GM23338 (cell line): ENCODE data around the gene NKAIN2. TPM values are rescaled to one million over a fixed set of nuclear protein-coding genes. Genes with fewer than 3 reads are reported as not detected.

ENCODE experiments used
- ATAC-seq: fragments of 200-7000 bp; cut with Tn5 transposase; 3 replicates; pipeline ENCODE4 v1.9.1; 2020
- DNase-seq: peaks from one replicate; pipeline ENCODE4 v3.0.0-alpha.2; 2015; ENCODE audit warnings: low spot score
- H2AFZ ChIP-seq: fragments of 200-600 bp; sonication (generic); 2 replicates; pipeline ENCODE4 v1.8.0; 2016; ENCODE audit warnings: antibody characterized with exemption, mild to moderate bottlenecking, moderate library complexity
- H3F3A ChIP-seq: fragments of 200-600 bp; sonication (generic); replicated peaks from 2 replicates; pipeline ENCODE4 v1.8.0; 2017; ENCODE audit warnings: antibody characterized with exemption, mixed run types, low read depth
- H3K27ac ChIP-seq: fragments of 200-600 bp; sonication (generic); 2 replicates; pipeline ENCODE4 v1.6.1; 2016; ENCODE audit warnings: low read depth
- H3K27me3 ChIP-seq: fragments of 200-600 bp; sonication (generic); 2 replicates; pipeline ENCODE4 v1.8.0; 2016; ENCODE audit warnings: mild to moderate bottlenecking, mixed run types, moderate library complexity; ENCODE audit not compliant: insufficient read depth
- H3K36me3 ChIP-seq: fragments of 200-600 bp; sonication (generic); 2 replicates; pipeline ENCODE4 v1.8.0; 2016; ENCODE audit warnings: mild to moderate bottlenecking; ENCODE audit not compliant: insufficient read depth
- H3K4me1 ChIP-seq: fragments of 200-600 bp; sonication (generic); 2 replicates; pipeline ENCODE4 v1.8.0; 2016; ENCODE audit warnings: mild to moderate bottlenecking, moderate library complexity; ENCODE audit not compliant: insufficient read depth
- H3K4me2 ChIP-seq: fragments of 200-600 bp; sonication (generic); 2 replicates; pipeline ENCODE4 v1.7.1; 2017; ENCODE audit warnings: mixed run types
- H3K4me3 ChIP-seq: fragments of 200-600 bp; sonication (generic); 2 replicates; pipeline ENCODE4 v1.6.1; 2016; ENCODE audit warnings: mixed run types
- H3K79me2 ChIP-seq: fragments of 200-600 bp; sonication (generic); replicated peaks from 2 replicates; pipeline ENCODE4 v1.8.0; 2017; ENCODE audit warnings: mild to moderate bottlenecking; ENCODE audit not compliant: insufficient read depth
- H3K9me2 ChIP-seq: fragments of 200-600 bp; sonication (generic); 2 replicates; pipeline ENCODE4 v1.8.0; 2017; ENCODE audit not compliant: insufficient read depth
- H4K20me1 ChIP-seq: fragments of 200-600 bp; sonication (generic); replicated peaks from 2 replicates; pipeline ENCODE4 v1.8.0; 2017; ENCODE audit warnings: mild to moderate bottlenecking; ENCODE audit not compliant: insufficient read depth
- H3K27ac Mint-ChIP-seq: 2 replicates; pipeline ENCODE4 v1.8.0; 2020; ENCODE audit warnings: inconsistent platforms, mild to moderate bottlenecking, moderate library complexity, mixed read lengths
- H3K27me3 Mint-ChIP-seq: 3 replicates; pipeline ENCODE4 v1.8.0; 2022; ENCODE audit warnings: low read depth, mild to moderate bottlenecking, moderate library complexity, mixed read lengths, inconsistent platforms; ENCODE audit not compliant: insufficient read depth, poor library complexity
- H3K36me3 Mint-ChIP-seq: 3 replicates; pipeline ENCODE4 v1.8.0; 2021; ENCODE audit warnings: low read depth, mild to moderate bottlenecking, inconsistent platforms, moderate library complexity, mixed read lengths
- H3K4me1 Mint-ChIP-seq: 3 replicates; pipeline ENCODE4 v1.8.0; 2020; ENCODE audit warnings: mild to moderate bottlenecking, inconsistent platforms, mixed read lengths
- H3K4me3 Mint-ChIP-seq: 3 replicates; pipeline ENCODE4 v1.8.0; 2021; ENCODE audit warnings: moderate library complexity, mild to moderate bottlenecking, inconsistent platforms, mixed read lengths
- H3K9me3 Mint-ChIP-seq: 3 replicates; pipeline ENCODE4 v1.8.0; 2020; ENCODE audit warnings: moderate library complexity, mild to moderate bottlenecking, inconsistent platforms, mixed read lengths
- CREB1 ChIP-seq: fragments of 250-450 bp; sonication (Bioruptor Pico); IDR thresholded peaks from 2 replicates; pipeline ENCODE4 v1.5.0; 2020; ENCODE audit warnings: low read depth, mild to moderate bottlenecking, moderate library complexity
- CTCF ChIP-seq, 2 experiments: fragments of 200-600 bp in 1 of 2; sonication (generic) in 1 of 2; conservative IDR thresholded peaks; 2 replicates each; pipeline versions ENCODE4 v1.5.1 to v1.6.1; 2016 to 2017; ENCODE audit warnings: antibody characterized with exemption in 2 of 2, low read depth in 2 of 2, mild to moderate bottlenecking in 2 of 2, moderate library complexity in 1 of 2
- ETS1 ChIP-seq: IDR thresholded peaks from 2 replicates; pipeline ENCODE4 v1.6.1; 2016; ENCODE audit warnings: antibody characterized with exemption
- EZH2 ChIP-seq: fragments of 200-600 bp; sonication (generic); IDR thresholded peaks from one replicate; pipeline ENCODE4 v1.8.0; 2017; ENCODE audit warnings: antibody characterized with exemption, mild to moderate bottlenecking, low read depth; ENCODE audit not compliant: unreplicated experiment
- EZH2phosphoT487 ChIP-seq: fragments of 200-600 bp; sonication (generic); IDR thresholded peaks from one replicate; pipeline ENCODE4 v1.8.1; 2018; ENCODE audit warnings: antibody characterized with exemption; ENCODE audit not compliant: unreplicated experiment
- JUNB ChIP-seq: IDR thresholded peaks from one replicate; pipeline ENCODE4 v1.6.1; 2016; ENCODE audit warnings: antibody characterized with exemption; ENCODE audit not compliant: unreplicated experiment
- NANOG ChIP-seq: IDR thresholded peaks from 2 replicates; pipeline ENCODE4 v1.6.1; 2016; ENCODE audit warnings: antibody characterized with exemption, borderline replicate concordance
- POLR2AphosphoS5 ChIP-seq: IDR thresholded peaks from 2 replicates; pipeline ENCODE4 v1.6.1; 2016; ENCODE audit warnings: antibody characterized with exemption, low read depth
- STAT1 ChIP-seq: IDR thresholded peaks from one replicate; pipeline ENCODE4 v1.6.1; 2016; ENCODE audit warnings: antibody characterized with exemption; ENCODE audit not compliant: unreplicated experiment
- ZNF114 ChIP-seq: fragments of 250-450 bp; sonication (Bioruptor Pico); IDR thresholded peaks from 2 replicates; pipeline ENCODE4 v1.5.0; 2020; ENCODE audit warnings: mild to moderate bottlenecking, moderate library complexity
- ZNF331 ChIP-seq: fragments of 250-450 bp; sonication (Bioruptor Pico); IDR thresholded peaks from 2 replicates; pipeline ENCODE4 v1.5.0; 2020; ENCODE audit warnings: low read depth, mild to moderate bottlenecking, moderate library complexity
- polyA plus RNA-seq: library from polyadenylated mRNA; unstranded; fragments of >200 nt; fragmentation: Nextera tagmentation; extraction: Ambion mirVana; gene quantifications from 2 replicates; pipeline ENCODE4 v1.2.1, GENCODE V29; 2016
- total RNA-seq: library from RNA; depleted of rRNA; stranded (reverse); fragments of >200 nt; shearing (Covaris generic); gene quantifications from 2 replicates; pipeline ENCODE4 v1.2.3, GENCODE V29; 2014
- TF ChIP-seq, protein P1 (sequence below): fragments of 250-450 bp; sonication (Bioruptor Pico); IDR thresholded peaks from 2 replicates; pipeline ENCODE4 v1.5.0; 2020; ENCODE audit warnings: mild to moderate bottlenecking, moderate library complexity
- TF ChIP-seq, protein P2 (sequence below): IDR thresholded peaks from one replicate; pipeline ENCODE4 v1.6.1; 2018; ENCODE audit warnings: antibody characterized with exemption; ENCODE audit not compliant: unreplicated experiment

The NKAIN2 gene
- total and polyA plus RNA-seq, 2 experiments from 2014 or later = 0.39 to 1.1 TPM

GRCh38 chr6:124755321-124755720 is 951.7 kb downstream of the NKAIN2 start:
- Histone ChIP-seq H3K79me2 (no peaks in the 10 kb centered on the region), H3K27ac (no peak overlapping the region), H3K4me2 (no peak overlapping the region), H3K9me2 (no peaks in the 10 kb centered on the region), H2AFZ (no peak overlapping the region), H4K20me1 (no peaks in the 10 kb centered on the region), H3F3A (no peaks in the 10 kb centered on the region), H3K4me3 (no peak overlapping the region), H3K4me1 (no peaks in the 10 kb centered on the region; the same call in 1 of the 2 replicates), H3K27me3 (no peaks in the 10 kb centered on the region), H3K36me3 (no peaks in the 10 kb centered on the region)
- no peak for ATAC-seq
- H3K4me1 Mint-ChIP-seq = 0 out of 3 replicates have a peak, but pooled peaks cover 7% of the 10 kb centered on the region
- no peak for TF ChIP-seq ZNF331
- no peak for TF ChIP-seq NANOG
- TF ChIP-seq, protein P1, sequence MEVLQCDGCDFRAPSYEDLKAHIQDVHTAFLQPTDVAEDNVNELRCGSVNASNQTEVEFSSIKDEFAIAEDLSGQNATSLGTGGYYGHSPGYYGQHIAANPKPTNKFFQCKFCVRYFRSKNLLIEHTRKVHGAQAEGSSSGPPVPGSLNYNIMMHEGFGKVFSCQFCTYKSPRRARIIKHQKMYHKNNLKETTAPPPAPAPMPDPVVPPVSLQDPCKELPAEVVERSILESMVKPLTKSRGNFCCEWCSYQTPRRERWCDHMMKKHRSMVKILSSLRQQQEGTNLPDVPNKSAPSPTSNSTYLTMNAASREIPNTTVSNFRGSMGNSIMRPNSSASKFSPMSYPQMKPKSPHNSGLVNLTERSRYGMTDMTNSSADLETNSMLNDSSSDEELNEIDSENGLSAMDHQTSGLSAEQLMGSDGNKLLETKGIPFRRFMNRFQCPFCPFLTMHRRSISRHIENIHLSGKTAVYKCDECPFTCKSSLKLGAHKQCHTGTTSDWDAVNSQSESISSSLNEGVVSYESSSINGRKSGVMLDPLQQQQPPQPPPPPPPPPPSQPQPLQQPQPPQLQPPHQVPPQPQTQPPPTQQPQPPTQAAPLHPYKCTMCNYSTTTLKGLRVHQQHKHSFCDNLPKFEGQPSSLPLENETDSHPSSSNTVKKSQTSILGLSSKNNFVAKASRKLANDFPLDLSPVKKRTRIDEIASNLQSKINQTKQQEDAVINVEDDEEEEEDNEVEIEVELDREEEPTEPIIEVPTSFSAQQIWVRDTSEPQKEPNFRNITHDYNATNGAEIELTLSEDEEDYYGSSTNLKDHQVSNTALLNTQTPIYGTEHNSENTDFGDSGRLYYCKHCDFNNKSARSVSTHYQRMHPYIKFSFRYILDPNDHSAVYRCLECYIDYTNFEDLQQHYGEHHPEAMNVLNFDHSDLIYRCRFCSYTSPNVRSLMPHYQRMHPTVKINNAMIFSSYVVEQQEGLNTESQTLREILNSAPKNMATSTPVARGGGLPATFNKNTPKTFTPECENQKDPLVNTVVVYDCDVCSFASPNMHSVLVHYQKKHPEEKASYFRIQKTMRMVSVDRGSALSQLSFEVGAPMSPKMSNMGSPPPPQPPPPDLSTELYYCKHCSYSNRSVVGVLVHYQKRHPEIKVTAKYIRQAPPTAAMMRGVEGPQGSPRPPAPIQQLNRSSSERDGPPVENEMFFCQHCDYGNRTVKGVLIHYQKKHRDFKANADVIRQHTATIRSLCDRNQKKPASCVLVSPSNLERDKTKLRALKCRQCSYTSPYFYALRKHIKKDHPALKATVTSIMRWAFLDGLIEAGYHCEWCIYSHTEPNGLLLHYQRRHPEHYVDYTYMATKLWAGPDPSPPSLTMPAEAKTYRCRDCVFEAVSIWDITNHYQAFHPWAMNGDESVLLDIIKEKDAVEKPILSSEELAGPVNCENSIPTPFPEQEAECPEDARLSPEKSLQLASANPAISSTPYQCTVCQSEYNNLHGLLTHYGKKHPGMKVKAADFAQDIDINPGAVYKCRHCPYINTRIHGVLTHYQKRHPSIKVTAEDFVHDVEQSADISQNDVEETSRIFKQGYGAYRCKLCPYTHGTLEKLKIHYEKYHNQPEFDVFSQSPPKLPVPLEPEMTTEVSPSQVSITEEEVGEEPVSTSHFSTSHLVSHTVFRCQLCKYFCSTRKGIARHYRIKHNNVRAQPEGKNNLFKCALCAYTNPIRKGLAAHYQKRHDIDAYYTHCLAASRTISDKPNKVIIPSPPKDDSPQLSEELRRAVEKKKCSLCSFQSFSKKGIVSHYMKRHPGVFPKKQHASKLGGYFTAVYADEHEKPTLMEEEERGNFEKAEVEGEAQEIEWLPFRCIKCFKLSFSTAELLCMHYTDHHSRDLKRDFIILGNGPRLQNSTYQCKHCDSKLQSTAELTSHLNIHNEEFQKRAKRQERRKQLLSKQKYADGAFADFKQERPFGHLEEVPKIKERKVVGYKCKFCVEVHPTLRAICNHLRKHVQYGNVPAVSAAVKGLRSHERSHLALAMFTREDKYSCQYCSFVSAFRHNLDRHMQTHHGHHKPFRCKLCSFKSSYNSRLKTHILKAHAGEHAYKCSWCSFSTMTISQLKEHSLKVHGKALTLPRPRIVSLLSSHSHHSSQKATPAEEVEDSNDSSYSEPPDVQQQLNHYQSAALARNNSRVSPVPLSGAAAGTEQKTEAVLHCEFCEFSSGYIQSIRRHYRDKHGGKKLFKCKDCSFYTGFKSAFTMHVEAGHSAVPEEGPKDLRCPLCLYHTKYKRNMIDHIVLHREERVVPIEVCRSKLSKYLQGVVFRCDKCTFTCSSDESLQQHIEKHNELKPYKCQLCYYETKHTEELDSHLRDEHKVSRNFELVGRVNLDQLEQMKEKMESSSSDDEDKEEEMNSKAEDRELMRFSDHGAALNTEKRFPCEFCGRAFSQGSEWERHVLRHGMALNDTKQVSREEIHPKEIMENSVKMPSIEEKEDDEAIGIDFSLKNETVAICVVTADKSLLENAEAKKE (CRISPR knock-in tag) = no peak
- TF ChIP-seq STAT1 = no peak
- TF ChIP-seq EZH2phosphoT487 = no peak
- TF ChIP-seq, protein P2, sequence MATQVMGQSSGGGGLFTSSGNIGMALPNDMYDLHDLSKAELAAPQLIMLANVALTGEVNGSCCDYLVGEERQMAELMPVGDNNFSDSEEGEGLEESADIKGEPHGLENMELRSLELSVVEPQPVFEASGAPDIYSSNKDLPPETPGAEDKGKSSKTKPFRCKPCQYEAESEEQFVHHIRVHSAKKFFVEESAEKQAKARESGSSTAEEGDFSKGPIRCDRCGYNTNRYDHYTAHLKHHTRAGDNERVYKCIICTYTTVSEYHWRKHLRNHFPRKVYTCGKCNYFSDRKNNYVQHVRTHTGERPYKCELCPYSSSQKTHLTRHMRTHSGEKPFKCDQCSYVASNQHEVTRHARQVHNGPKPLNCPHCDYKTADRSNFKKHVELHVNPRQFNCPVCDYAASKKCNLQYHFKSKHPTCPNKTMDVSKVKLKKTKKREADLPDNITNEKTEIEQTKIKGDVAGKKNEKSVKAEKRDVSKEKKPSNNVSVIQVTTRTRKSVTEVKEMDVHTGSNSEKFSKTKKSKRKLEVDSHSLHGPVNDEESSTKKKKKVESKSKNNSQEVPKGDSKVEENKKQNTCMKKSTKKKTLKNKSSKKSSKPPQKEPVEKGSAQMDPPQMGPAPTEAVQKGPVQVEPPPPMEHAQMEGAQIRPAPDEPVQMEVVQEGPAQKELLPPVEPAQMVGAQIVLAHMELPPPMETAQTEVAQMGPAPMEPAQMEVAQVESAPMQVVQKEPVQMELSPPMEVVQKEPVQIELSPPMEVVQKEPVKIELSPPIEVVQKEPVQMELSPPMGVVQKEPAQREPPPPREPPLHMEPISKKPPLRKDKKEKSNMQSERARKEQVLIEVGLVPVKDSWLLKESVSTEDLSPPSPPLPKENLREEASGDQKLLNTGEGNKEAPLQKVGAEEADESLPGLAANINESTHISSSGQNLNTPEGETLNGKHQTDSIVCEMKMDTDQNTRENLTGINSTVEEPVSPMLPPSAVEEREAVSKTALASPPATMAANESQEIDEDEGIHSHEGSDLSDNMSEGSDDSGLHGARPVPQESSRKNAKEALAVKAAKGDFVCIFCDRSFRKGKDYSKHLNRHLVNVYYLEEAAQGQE = no peak
- TF ChIP-seq CTCF (conservative IDR thresholded peaks at IDR 0.05; ENCODE audit: low read depth in 2 of 2) = no peak
- TF ChIP-seq JUNB = no peak
- no peak for TF ChIP-seq ETS1
- no peak for TF ChIP-seq ZNF114 (CRISPR knock-in tag)
- TF ChIP-seq CREB1 (CRISPR knock-in tag) = no peak
- no peak for TF ChIP-seq EZH2
- no peak for TF ChIP-seq POLR2AphosphoS5
- no peak overlapping the region for H3K27ac Mint-ChIP-seq
- DNase-seq = no peak
- no peak overlapping the region for H3K4me3 Mint-ChIP-seq
- no peaks in the 10 kb centered on the region for H3K36me3 Mint-ChIP-seq
- no peaks in the 10 kb centered on the region for H3K27me3 Mint-ChIP-seq
- H3K9me3 Mint-ChIP-seq = no peaks in the 10 kb centered on the region; the same call in 2 of the 3 replicates
